Fibroblast of pulmonary artery (primary cell): ENCODE data around the gene SLC25A20.

Source experiments
- DNase-seq: peaks from one replicate; pipeline ENCODE4 v3.0.0-alpha.2; 2010; ENCODE audit warnings: low read depth
- H3K4me3 ChIP-seq: replicated peaks from 2 replicates; pipeline ENCODE4 v1.5.1; 2011; ENCODE audit warnings: low read depth, mild to moderate bottlenecking, control low read depth, low read length, moderate library complexity
- CTCF ChIP-seq: IDR thresholded peaks from 2 replicates; pipeline ENCODE4 v1.5.1; 2011; ENCODE audit warnings: mild to moderate bottlenecking, control low read depth, low read length, inconsistent platforms; ENCODE audit errors: missing control alignments

SLC25A20 gene

GRCh38 chr3:48881006-48881405 lies 17.7 kb downstream of the SLC25A20 start:
- DNase-seq, result no peak
- TF ChIP-seq CTCF, result no peak
- H3K4me3 ChIP-seq, result no peak overlapping the region

- no peak overlapping the region for H3K4me3 ChIP-seq
- no peak for TF ChIP-seq CTCF
- no peak for DNase-seq
These were observed 18.7 kb downstream of the SLC25A20 start for GRCh38 chr3:48879994-48880377.

- no peak for DNase-seq
- H3K4me3 ChIP-seq, result no peak overlapping the region
- TF ChIP-seq CTCF, result no peak
These were observed 19.2 kb downstream of the SLC25A20 start for GRCh38 chr3:48879307-48879993.

- no peak overlapping the region for H3K4me3 ChIP-seq
- TF ChIP-seq CTCF, result no peak
These were observed 21.0 kb downstream of the SLC25A20 start for GRCh38 chr3:48877671-48878070.

GRCh38 chr3:48863122-48863521 lies 35.6 kb downstream of the SLC25A20 start:
- TF ChIP-seq CTCF, result no peak
- DNase-seq, result no peak
- H3K4me3 ChIP-seq, result no peak overlapping the region

More at GRCh38 chr3:48877671-48878070, 21.0 kb downstream of the SLC25A20 start:
- DNase-seq, result no peak

- no peak overlapping the region for H3K4me3 ChIP-seq
- no peak for DNase-seq
- no peak for TF ChIP-seq CTCF
These were observed 39.5 kb downstream of the SLC25A20 start for GRCh38 chr3:48859206-48859605.

- TF ChIP-seq CTCF, result no peak
- H3K4me3 ChIP-seq, result no peak overlapping the region
- no peak for DNase-seq
These were observed 40.0 kb downstream of the SLC25A20 start for GRCh38 chr3:48858709-48859108.
